Liver (tissue), 9 donors: ENCODE data around the gene ATL2. TPM values are rescaled to one million over a fixed set of nuclear protein-coding genes. Genes with fewer than 3 reads are reported as not detected.

Source experiments
- DNase-seq: peaks from one replicate; pipeline ENCODE4 v3.0.0-alpha.2; 2017; ENCODE audit warnings: low spot score
- H3K27ac ChIP-seq, 2 donors: one replicate each; pipeline ENCODE4 v1.7.0; 2013; ENCODE audit warnings: inconsistent platforms in 2 of 2, low read length in 2 of 2, control low read depth in 1 of 2, low read depth in 1 of 2, mild to moderate bottlenecking in 1 of 2
- H3K27me3 ChIP-seq, 4 donors: one replicate each; pipeline versions ENCODE4 v1.6.1 to v1.7.0; 2013; ENCODE audit warnings: low read length in 3 of 4, inconsistent platforms in 1 of 4, mild to moderate bottlenecking in 1 of 4, moderate library complexity in 1 of 4; ENCODE audit not compliant: control insufficient read depth in 4 of 4, insufficient read depth in 4 of 4
- H3K36me3 ChIP-seq, 4 donors: one replicate each; pipeline versions ENCODE4 v1.6.1 to v1.7.0; 2013; ENCODE audit warnings: low read length in 3 of 4, mild to moderate bottlenecking in 3 of 4, low read depth in 1 of 4, moderate library complexity in 1 of 4; ENCODE audit not compliant: control insufficient read depth in 4 of 4, insufficient read depth in 3 of 4
- H3K4me1 ChIP-seq, 4 donors: one replicate each; pipeline versions ENCODE4 v1.6.1 to v1.7.0; 2013; ENCODE audit warnings: low read length in 3 of 4, mild to moderate bottlenecking in 3 of 4, moderate library complexity in 1 of 4; ENCODE audit not compliant: control insufficient read depth in 4 of 4, insufficient read depth in 4 of 4
- H3K4me3 ChIP-seq, 3 donors: one replicate each; pipeline versions ENCODE4 v1.6.1 to v1.7.0; 2013; ENCODE audit warnings: low read length in 3 of 3, control low read depth in 1 of 3, low read depth in 1 of 3, mild to moderate bottlenecking in 1 of 3
- H3K9ac ChIP-seq, 2 donors: one replicate each; pipeline ENCODE4 v1.7.0; 2013; ENCODE audit warnings: low read length in 2 of 2, mild to moderate bottlenecking in 2 of 2, moderate library complexity in 2 of 2, control low read depth in 1 of 2, low read depth in 1 of 2
- H3K9me3 ChIP-seq, 4 donors: one replicate each; pipeline versions ENCODE4 v1.6.1 to v1.7.0; 2013; ENCODE audit warnings: low read length in 3 of 4; ENCODE audit not compliant: control insufficient read depth in 4 of 4
- EGR1 ChIP-seq, 2 donors: IDR thresholded peaks; 2 replicates each; pipeline ENCODE4 v1.6.1; 2016 to 2018; ENCODE audit warnings: antibody characterized with exemption in 2 of 2, low read depth in 2 of 2
- FOXA1 ChIP-seq: IDR thresholded peaks from 2 replicates; pipeline ENCODE4 v1.6.1; 2016; ENCODE audit warnings: antibody characterized with exemption
- FOXA2 ChIP-seq: IDR thresholded peaks from 2 replicates; pipeline ENCODE4 v1.6.1; 2016; ENCODE audit warnings: antibody characterized with exemption
- GABPA ChIP-seq, 2 donors: IDR thresholded peaks in 1 of 2; conservative IDR thresholded peaks in 1 of 2; 2 replicates each; pipeline ENCODE4 v1.6.1; 2016; ENCODE audit warnings: antibody characterized with exemption in 2 of 2, mild to moderate bottlenecking in 1 of 2, moderate library complexity in 1 of 2
- HNF4A ChIP-seq, 2 donors: conservative IDR thresholded peaks; 2 replicates each; pipeline ENCODE4 v1.6.1; 2016; ENCODE audit warnings: antibody characterized with exemption in 2 of 2, mild to moderate bottlenecking in 2 of 2
- HNF4G ChIP-seq: IDR thresholded peaks from 2 replicates; pipeline ENCODE4 v1.6.1; 2016; ENCODE audit warnings: antibody characterized with exemption
- JUND ChIP-seq, 2 donors: IDR thresholded peaks; 2 replicates each; pipeline ENCODE4 v1.6.1; 2016; ENCODE audit warnings: antibody characterized with exemption in 2 of 2
- NR2F2 ChIP-seq: IDR thresholded peaks from 2 replicates; pipeline ENCODE4 v1.6.1; 2016; ENCODE audit warnings: antibody characterized with exemption
- RAD21 ChIP-seq, 2 donors: IDR thresholded peaks; 2 replicates each; pipeline ENCODE4 v1.6.1; 2016; ENCODE audit warnings: antibody characterized with exemption in 2 of 2, mild to moderate bottlenecking in 2 of 2
- RXRA ChIP-seq, 2 donors: IDR thresholded peaks; 2 replicates each; pipeline ENCODE4 v1.6.1; 2017 to 2018; ENCODE audit warnings: antibody characterized with exemption in 2 of 2, mild to moderate bottlenecking in 1 of 2
- SP1 ChIP-seq: IDR thresholded peaks from 2 replicates; pipeline ENCODE4 v1.6.1; 2018; ENCODE audit warnings: antibody characterized with exemption, mild to moderate bottlenecking
- TAF1 ChIP-seq: conservative IDR thresholded peaks from 2 replicates; pipeline ENCODE4 v1.6.1; 2016; ENCODE audit warnings: antibody characterized with exemption, mild to moderate bottlenecking
- YY1 ChIP-seq: IDR thresholded peaks from 2 replicates; pipeline ENCODE4 v1.6.1; 2016; ENCODE audit warnings: antibody characterized with exemption, mild to moderate bottlenecking
- WGBS: extraction: QIAGEN DNeasy Blood & Tissue Kit; methylation state at CpG from one replicate; pipeline ENCODE4 v1.1.7; 2013; 5-methylcytosine and 5-hydroxymethylcytosine counted together
- polyA plus RNA-seq, 2 donors: library from polyadenylated mRNA; stranded (reverse) in 1 of 2; unstranded in 1 of 2; fragments of 200-250 nt in 1 of 2; fragments of >200 nt in 1 of 2; fragmentation: Nextera tagmentation in 1 of 2; extraction: Ambion mirVana in 1 of 2; gene quantifications; one replicate each; pipeline versions ENCODE4 v1.2.1 to v1.2.3, GENCODE V29; 2013 to 2015
- total RNA-seq, 2 donors: library from RNA; depleted of rRNA; stranded (reverse); fragments of >200 nt; gene quantifications; one replicate each; pipeline ENCODE4 v1.2.3, GENCODE V29; 2014
- TF ChIP-seq, protein P1 (sequence below): IDR thresholded peaks from 2 replicates; pipeline ENCODE4 v1.6.1; 2016; ENCODE audit warnings: antibody characterized with exemption
- TF ChIP-seq, protein P2 (sequence below): IDR thresholded peaks from 2 replicates; pipeline ENCODE4 v1.6.1; 2016; ENCODE audit warnings: antibody characterized with exemption
- TF ChIP-seq, protein P3 (sequence below): IDR thresholded peaks from 2 replicates; pipeline ENCODE4 v1.6.1; 2016; ENCODE audit warnings: antibody characterized with exemption
- TF ChIP-seq, protein P4 (sequence below): IDR thresholded peaks from 2 replicates; pipeline ENCODE4 v1.6.1; 2016; ENCODE audit warnings: antibody characterized with exemption, mild to moderate bottlenecking
- TF ChIP-seq, protein P5 (sequence below): fragments of 150-350 bp; IDR thresholded peaks from 2 replicates; pipeline ENCODE4 v1.5.1; 2017; ENCODE audit warnings: improper control_type of control experiment, low read depth, low read length; ENCODE audit not compliant: missing input control
- donor health status: healthy.
- donor health status: healthy.
- donor health status: healthy.
- donor health status: healthy.
- donor health status: healthy.

The ATL2 gene
- total and polyA plus RNA-seq, 4 donors = 21.0 to 163 (median 45.8) TPM

DNA sequence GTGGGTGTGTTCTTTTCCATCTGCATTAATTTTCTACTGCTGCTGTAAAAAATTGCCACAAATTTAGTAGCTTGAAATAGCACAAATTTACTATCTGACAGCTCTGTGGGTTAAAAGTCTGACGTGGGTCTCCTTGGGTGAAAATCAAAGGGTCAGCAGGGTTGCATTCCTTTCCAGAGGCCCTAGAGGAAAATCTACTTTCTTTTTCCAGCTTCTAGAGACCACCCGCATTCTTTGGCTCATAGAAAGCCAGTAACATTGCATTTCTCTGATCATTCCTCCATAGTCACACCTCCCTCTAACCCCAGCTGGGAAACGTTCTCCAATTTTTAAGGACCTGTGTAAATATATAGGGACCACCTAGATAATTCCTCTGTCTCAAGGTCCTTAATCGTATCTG, 128.8 kb downstream of the ATL2 start:
- H3K9ac ChIP-seq = no peak overlapping the region
- no peak overlapping the region for H3K4me3 ChIP-seq
- H3K9me3 ChIP-seq = no peaks in the 10 kb centered on the region
- TF ChIP-seq, protein P1, sequence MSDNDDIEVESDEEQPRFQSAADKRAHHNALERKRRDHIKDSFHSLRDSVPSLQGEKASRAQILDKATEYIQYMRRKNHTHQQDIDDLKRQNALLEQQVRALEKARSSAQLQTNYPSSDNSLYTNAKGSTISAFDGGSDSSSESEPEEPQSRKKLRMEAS = no peak
- TF ChIP-seq, protein P2, sequence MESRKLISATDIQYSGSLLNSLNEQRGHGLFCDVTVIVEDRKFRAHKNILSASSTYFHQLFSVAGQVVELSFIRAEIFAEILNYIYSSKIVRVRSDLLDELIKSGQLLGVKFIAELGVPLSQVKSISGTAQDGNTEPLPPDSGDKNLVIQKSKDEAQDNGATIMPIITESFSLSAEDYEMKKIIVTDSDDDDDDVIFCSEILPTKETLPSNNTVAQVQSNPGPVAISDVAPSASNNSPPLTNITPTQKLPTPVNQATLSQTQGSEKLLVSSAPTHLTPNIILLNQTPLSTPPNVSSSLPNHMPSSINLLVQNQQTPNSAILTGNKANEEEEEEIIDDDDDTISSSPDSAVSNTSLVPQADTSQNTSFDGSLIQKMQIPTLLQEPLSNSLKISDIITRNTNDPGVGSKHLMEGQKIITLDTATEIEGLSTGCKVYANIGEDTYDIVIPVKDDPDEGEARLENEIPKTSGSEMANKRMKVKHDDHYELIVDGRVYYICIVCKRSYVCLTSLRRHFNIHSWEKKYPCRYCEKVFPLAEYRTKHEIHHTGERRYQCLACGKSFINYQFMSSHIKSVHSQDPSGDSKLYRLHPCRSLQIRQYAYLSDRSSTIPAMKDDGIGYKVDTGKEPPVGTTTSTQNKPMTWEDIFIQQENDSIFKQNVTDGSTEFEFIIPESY = no peak
- TF ChIP-seq, protein P3, sequence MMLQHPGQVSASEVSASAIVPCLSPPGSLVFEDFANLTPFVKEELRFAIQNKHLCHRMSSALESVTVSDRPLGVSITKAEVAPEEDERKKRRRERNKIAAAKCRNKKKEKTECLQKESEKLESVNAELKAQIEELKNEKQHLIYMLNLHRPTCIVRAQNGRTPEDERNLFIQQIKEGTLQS = no peak
- TF ChIP-seq FOXA1 (no peak), JUND (IDR thresholded peaks at IDR 0.05) (no peak), SP1 (no peak), FOXA2 (no peak), GABPA (IDR thresholded peaks at IDR 0.05 in 1 of 2, conservative IDR thresholded peaks at IDR 0.05 in 1 of 2) (no peak), RAD21 (IDR thresholded peaks at IDR 0.05) (no peak), NR2F2 (no peak), EGR1 (IDR thresholded peaks at IDR 0.05; ENCODE audit: low read depth in 2 of 2) (no peak), YY1 (no peak), RXRA (IDR thresholded peaks at IDR 0.05) (no peak), TAF1 (no peak), HNF4G (no peak), HNF4A (conservative IDR thresholded peaks at IDR 0.05) (no peak)
- TF ChIP-seq, protein P4, sequence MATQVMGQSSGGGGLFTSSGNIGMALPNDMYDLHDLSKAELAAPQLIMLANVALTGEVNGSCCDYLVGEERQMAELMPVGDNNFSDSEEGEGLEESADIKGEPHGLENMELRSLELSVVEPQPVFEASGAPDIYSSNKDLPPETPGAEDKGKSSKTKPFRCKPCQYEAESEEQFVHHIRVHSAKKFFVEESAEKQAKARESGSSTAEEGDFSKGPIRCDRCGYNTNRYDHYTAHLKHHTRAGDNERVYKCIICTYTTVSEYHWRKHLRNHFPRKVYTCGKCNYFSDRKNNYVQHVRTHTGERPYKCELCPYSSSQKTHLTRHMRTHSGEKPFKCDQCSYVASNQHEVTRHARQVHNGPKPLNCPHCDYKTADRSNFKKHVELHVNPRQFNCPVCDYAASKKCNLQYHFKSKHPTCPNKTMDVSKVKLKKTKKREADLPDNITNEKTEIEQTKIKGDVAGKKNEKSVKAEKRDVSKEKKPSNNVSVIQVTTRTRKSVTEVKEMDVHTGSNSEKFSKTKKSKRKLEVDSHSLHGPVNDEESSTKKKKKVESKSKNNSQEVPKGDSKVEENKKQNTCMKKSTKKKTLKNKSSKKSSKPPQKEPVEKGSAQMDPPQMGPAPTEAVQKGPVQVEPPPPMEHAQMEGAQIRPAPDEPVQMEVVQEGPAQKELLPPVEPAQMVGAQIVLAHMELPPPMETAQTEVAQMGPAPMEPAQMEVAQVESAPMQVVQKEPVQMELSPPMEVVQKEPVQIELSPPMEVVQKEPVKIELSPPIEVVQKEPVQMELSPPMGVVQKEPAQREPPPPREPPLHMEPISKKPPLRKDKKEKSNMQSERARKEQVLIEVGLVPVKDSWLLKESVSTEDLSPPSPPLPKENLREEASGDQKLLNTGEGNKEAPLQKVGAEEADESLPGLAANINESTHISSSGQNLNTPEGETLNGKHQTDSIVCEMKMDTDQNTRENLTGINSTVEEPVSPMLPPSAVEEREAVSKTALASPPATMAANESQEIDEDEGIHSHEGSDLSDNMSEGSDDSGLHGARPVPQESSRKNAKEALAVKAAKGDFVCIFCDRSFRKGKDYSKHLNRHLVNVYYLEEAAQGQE = no peak
- TF ChIP-seq, protein P5, sequence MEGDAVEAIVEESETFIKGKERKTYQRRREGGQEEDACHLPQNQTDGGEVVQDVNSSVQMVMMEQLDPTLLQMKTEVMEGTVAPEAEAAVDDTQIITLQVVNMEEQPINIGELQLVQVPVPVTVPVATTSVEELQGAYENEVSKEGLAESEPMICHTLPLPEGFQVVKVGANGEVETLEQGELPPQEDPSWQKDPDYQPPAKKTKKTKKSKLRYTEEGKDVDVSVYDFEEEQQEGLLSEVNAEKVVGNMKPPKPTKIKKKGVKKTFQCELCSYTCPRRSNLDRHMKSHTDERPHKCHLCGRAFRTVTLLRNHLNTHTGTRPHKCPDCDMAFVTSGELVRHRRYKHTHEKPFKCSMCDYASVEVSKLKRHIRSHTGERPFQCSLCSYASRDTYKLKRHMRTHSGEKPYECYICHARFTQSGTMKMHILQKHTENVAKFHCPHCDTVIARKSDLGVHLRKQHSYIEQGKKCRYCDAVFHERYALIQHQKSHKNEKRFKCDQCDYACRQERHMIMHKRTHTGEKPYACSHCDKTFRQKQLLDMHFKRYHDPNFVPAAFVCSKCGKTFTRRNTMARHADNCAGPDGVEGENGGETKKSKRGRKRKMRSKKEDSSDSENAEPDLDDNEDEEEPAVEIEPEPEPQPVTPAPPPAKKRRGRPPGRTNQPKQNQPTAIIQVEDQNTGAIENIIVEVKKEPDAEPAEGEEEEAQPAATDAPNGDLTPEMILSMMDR = no peak
- DNase-seq = no peak
- no peak overlapping the region for H3K27ac ChIP-seq
- H3K36me3 ChIP-seq = no peaks in the 10 kb centered on the region
- 90% methylated on average over 4 of the region's 4 CpGs for WGBS
- H3K27me3 ChIP-seq = no peaks in the 10 kb centered on the region
- H3K4me1 ChIP-seq = no peaks in the 10 kb centered on the region
